Cardiac muscle cell (in vitro differentiated cells and primary cell): ENCODE results near the gene ULBP2. TPM values are rescaled to one million over a fixed set of nuclear protein-coding genes. Genes with fewer than 3 reads are reported as not detected.
"Not testable (repeated sequence)": the region's sequence is repeated elsewhere in the genome, so short reads cannot be mapped to it uniquely, and the experiment has no call there.

Source experiments
- DNase-seq, 2 donors: peaks; one replicate each; pipeline versions ENCODE4 v3.0.0 to v3.0.0-alpha.2; 2010 to 2017; ENCODE audit warnings: low read depth in 1 of 2, low spot score in 1 of 2
- H3K27ac ChIP-seq: fragments of 200-600 bp; sonication (generic); 2 replicates; pipeline ENCODE4 v1.5.1; 2016
- H3K27me3 ChIP-seq: fragments of 200-600 bp; sonication (generic); 2 replicates; pipeline ENCODE4 v1.6.0; 2016; ENCODE audit warnings: control low read depth
- H3K36me3 ChIP-seq: fragments of 200-600 bp; sonication (generic); 2 replicates; pipeline ENCODE4 v1.5.1; 2016; ENCODE audit warnings: control low read depth
- H3K4me1 ChIP-seq: fragments of 200-600 bp; sonication (generic); 2 replicates; pipeline ENCODE4 v1.8.1; 2017; ENCODE audit warnings: low read depth, mild to moderate bottlenecking, mixed run types
- H3K4me3 ChIP-seq: fragments of 200-600 bp; sonication (generic); 2 replicates; pipeline ENCODE4 v1.5.1; 2016; ENCODE audit warnings: mild to moderate bottlenecking
- H3K9me3 ChIP-seq: fragments of 200-600 bp; sonication (generic); 2 replicates; pipeline ENCODE4 v1.5.1; 2017; ENCODE audit warnings: low read depth, mild to moderate bottlenecking, control low read depth
- polyA plus RNA-seq: library from polyadenylated mRNA; unstranded; fragments of >200 nt; fragmentation: Nextera tagmentation; extraction: Ambion mirVana; gene quantifications from 2 replicates; pipeline ENCODE4 v1.2.1, GENCODE V29; 2016
- total RNA-seq: library from RNA; depleted of rRNA; stranded (reverse); fragments of >200 nt; gene quantifications from 2 replicates; pipeline ENCODE4 v1.2.3, GENCODE V29; 2016
- TF ChIP-seq, protein P1 (sequence below): IDR thresholded peaks from 2 replicates; pipeline ENCODE4 v1.5.1; 2012; ENCODE audit warnings: low read depth, mild to moderate bottlenecking, low read length

The ULBP2 gene
- total and polyA plus RNA-seq, 2 experiments from 2014 or later: not detected

DNA sequence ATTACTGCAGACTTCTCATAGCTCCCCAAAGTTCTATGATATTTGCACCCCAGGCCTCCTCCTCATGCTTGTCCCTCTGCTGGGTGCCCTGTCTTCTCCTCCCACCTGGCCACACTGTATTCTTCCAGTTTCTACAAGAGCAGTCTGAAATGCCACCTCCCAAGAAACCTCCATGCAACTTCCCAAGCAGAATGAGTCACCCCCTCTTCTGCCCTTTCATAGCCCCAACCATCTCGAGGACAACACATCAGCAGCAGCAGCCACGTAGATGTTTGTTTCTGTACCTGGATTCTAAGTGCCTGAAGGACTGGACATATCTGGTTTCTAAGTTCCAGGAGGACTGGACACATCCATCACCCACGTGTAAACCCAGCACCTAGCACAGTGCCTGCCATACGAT is 6.6 kb upstream of the ULBP2 start:
- no peak overlapping the region for H3K4me3 ChIP-seq
- no peaks in the 10 kb centered on the region for H3K9me3 ChIP-seq
- peaks cover 99% of the 10 kb centered on the region for H3K27me3 ChIP-seq
- H3K27ac ChIP-seq: no peak overlapping the region
- DNase-seq: no peak
- no peaks in the 10 kb centered on the region for H3K36me3 ChIP-seq
- TF ChIP-seq, protein P1, sequence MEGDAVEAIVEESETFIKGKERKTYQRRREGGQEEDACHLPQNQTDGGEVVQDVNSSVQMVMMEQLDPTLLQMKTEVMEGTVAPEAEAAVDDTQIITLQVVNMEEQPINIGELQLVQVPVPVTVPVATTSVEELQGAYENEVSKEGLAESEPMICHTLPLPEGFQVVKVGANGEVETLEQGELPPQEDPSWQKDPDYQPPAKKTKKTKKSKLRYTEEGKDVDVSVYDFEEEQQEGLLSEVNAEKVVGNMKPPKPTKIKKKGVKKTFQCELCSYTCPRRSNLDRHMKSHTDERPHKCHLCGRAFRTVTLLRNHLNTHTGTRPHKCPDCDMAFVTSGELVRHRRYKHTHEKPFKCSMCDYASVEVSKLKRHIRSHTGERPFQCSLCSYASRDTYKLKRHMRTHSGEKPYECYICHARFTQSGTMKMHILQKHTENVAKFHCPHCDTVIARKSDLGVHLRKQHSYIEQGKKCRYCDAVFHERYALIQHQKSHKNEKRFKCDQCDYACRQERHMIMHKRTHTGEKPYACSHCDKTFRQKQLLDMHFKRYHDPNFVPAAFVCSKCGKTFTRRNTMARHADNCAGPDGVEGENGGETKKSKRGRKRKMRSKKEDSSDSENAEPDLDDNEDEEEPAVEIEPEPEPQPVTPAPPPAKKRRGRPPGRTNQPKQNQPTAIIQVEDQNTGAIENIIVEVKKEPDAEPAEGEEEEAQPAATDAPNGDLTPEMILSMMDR: no peak
- no peaks in the 10 kb centered on the region for H3K4me1 ChIP-seq

DNA sequence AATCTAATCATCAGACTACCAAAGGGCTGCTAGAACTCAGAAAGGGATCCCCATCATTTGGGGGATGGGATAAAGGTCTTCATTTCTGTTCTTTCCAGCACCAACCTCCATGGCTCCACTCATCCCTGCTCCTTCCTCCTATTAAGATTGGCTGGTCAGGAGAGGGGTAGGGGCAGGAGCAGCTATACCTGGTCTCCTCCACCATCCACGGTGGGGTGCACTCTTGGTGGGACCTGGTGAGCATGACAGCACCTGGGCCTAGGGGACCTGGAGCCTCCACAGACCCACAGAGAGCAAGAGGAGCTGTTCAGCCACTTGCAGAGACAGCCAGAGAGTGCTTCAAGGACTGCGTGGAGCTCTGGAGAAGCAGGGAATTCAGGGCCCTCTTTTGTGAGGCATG is 6.1 kb upstream of the ULBP2 start:
- Histone ChIP-seq H3K9me3 (no peaks in the 10 kb centered on the region), H3K4me1 (no peaks in the 10 kb centered on the region), H3K27ac (no peak overlapping the region), H3K4me3 (no peak overlapping the region), H3K27me3 (peaks cover 99% of the 10 kb centered on the region), H3K36me3 (no peaks in the 10 kb centered on the region)
- TF ChIP-seq, protein P1: no peak
- DNase-seq: no peak

DNA sequence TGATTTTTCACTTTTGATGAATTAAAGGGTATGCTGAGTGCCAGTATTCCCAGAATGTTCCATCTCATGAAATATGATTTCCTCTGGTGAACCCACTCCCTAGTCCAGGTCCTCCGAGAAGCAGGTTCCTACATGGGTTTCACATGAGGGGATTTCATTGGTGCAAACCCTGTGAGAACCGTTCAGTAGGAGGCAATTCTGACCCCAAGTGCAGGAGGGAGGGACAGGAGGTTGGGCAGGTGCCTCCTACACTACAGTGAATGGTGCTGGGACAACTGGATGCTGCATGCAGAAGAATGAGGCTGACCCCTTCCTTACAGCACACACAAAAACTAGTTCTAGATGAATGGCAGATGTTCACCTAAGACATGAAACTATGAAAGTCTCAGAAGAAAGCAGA is 5.1 kb upstream of the ULBP2 start:
- DNase-seq: no peak
- no peaks in the 10 kb centered on the region for H3K9me3 ChIP-seq
- H3K36me3 ChIP-seq: no peaks in the 10 kb centered on the region
- peaks cover 99% of the 10 kb centered on the region for H3K27me3 ChIP-seq
- H3K4me1 ChIP-seq: no peaks in the 10 kb centered on the region
- H3K4me3 ChIP-seq: no peak overlapping the region
- H3K27ac ChIP-seq: no peak overlapping the region
- TF ChIP-seq, protein P1: no peak

DNA sequence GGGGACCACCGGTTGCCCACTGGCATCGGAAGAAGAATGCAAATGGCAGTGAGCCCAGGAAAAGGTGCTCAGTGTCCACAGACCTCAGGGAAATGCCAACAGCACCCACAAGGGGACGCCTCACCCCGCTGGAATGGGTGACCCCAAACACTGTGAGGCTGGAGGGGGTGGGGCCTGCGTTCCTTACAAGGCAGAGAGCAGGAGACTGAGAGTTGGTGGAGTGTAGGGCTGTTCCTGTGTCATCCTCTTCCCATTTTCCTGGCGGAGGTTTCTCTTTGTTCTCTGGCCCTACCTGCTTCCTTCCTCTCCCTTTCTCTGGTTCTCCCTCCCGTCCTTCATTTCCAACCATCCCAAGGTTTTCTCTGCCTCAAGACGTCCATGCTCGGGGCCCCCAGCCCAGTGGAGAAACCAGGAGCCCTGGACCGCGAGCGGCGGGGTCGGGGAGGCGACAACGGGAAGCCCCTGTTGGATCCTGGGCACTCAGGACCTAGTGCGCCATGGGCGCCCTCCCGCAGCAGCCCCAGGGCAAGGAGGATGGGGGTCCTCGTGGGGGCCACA is 3.7 kb upstream of the ULBP2 start:
- not testable (repeated sequence) for H3K36me3 ChIP-seq

DNA sequence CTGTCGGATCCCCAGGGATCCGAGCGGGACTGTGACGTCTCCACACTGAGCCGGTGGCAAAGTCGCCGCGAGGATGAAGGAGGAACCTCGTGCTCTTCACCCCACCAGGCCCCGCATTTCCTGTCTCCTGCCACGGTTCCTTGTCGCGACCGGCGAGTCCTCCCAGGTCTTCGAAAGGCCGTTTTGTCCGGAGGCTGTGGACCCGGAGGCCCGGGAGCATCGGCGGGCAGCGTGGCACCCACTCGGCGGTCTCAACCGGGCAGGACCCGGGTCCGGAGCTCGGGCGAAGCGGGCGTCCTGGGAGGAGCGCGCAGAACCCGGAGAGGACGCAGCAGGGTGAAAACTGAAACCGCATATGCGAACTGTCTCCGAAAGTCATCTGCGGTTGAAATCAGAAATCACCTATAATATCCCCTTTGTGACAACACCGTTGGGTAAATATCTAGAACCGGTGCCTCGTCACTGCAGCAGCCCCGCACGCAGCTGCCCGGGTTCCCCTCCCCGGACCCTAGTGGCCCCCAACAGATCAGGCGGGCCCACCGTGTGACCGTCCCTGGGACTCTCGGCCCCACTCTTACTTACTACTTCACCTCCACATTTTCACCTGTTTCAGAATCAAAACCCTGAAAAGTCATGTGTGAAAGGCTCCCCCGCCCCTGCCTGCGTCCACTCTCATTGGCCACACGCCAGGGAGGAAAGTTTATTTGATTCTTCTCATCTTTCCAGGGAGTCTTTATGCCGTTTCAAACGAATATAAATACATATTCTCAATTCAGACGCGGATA is 3.1 kb upstream of the ULBP2 start:
- Histone ChIP-seq H3K27me3 (peaks cover 100% of the 10 kb centered on the region), H3K4me3 (peak overlapping the region; percentile 9), H3K4me1 (no peaks in the 10 kb centered on the region), H3K9me3 (no peaks in the 10 kb centered on the region), H3K36me3 (no peaks in the 10 kb centered on the region), H3K27ac (no peak overlapping the region)
- TF ChIP-seq, protein P1: no peak
- DNase-seq: no peak

More for the DNA sequence above, 3.7 kb upstream of the ULBP2 start:
- TF ChIP-seq, protein P1: peak; percentile 5
- H3K27ac ChIP-seq, H3K4me1 ChIP-seq, DNase-seq, H3K9me3 ChIP-seq, H3K4me3 ChIP-seq: not testable (repeated sequence)
- peaks cover 100% of the 10 kb centered on the region for H3K27me3 ChIP-seq
